ENCODE results near the gene ST6GALNAC3.

The ST6GALNAC3 gene

DNA sequence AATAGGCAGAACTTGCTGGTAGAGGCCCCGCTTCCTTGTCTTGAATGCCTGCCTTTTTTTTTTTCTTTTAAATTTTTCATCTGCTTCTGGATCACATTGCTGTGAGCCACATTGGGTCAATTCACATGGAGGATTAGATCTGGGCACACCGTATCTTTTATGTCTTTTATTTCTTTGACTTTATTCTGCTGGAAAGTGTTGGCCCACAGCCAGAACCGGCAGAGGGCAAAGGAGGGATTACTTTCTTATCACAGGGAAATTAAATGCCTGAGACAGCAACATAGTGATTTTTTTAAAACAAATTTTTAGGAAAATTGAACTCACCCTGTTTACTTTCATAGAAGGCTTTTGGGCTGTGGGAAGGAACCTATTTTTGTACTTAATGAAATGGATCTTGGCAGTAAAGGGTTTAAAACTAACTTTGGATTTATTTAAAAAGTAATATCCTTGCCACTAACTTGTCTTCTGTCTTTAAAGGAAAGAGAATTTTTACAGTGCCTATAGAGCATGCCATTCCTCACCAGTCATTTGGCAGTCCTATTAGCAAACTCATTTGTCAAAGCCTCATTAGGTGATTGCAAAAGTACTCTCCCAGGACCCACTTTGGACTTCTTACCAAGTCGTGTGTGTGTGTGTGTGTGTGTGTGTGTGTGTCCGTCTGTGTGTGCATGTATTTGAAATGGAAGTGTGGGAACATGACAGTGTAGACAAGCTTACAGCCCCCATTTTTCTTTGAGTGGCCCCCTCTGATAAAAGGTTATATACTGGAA lies 68.4 kb downstream of the ST6GALNAC3 start:
- Histone ChIP-seq H4K20me1 (ENCODE audit: insufficient read depth, low read length) (no peaks in the 10 kb centered on the region), H3K4me2 (ENCODE audit: low read length) (no peak overlapping the region), H3K36me3 (replicated peaks; ENCODE audit: low read depth, low read length) (no peaks in the 10 kb centered on the region), H2AFZ (ENCODE audit: low read depth, low read length) (no peak overlapping the region), H3K79me2 (ENCODE audit: low read length) (no peaks in the 10 kb centered on the region), H3K27ac (ENCODE audit: low read length) (no peak overlapping the region), H3K4me3 (ENCODE audit: low read length) (no peak overlapping the region), H3K9me3 (ENCODE audit: insufficient read depth, low read length) (no peaks in the 10 kb centered on the region), H3K9ac (ENCODE audit: low read length) (no peak overlapping the region), H3K27me3 (ENCODE audit: low read depth, low read length) (no peaks in the 10 kb centered on the region), H3K4me1 (ENCODE audit: low read length) (no peaks in the 10 kb centered on the region)
- no peak for TF ChIP-seq EZH2phosphoT487 (IDR thresholded peaks at IDR 0.05; ENCODE audit: low read depth)
- TF ChIP-seq, protein P1, sequence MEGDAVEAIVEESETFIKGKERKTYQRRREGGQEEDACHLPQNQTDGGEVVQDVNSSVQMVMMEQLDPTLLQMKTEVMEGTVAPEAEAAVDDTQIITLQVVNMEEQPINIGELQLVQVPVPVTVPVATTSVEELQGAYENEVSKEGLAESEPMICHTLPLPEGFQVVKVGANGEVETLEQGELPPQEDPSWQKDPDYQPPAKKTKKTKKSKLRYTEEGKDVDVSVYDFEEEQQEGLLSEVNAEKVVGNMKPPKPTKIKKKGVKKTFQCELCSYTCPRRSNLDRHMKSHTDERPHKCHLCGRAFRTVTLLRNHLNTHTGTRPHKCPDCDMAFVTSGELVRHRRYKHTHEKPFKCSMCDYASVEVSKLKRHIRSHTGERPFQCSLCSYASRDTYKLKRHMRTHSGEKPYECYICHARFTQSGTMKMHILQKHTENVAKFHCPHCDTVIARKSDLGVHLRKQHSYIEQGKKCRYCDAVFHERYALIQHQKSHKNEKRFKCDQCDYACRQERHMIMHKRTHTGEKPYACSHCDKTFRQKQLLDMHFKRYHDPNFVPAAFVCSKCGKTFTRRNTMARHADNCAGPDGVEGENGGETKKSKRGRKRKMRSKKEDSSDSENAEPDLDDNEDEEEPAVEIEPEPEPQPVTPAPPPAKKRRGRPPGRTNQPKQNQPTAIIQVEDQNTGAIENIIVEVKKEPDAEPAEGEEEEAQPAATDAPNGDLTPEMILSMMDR (IDR thresholded peaks at IDR 0.05; ENCODE audit: low read depth, low read length): no peak

DNA sequence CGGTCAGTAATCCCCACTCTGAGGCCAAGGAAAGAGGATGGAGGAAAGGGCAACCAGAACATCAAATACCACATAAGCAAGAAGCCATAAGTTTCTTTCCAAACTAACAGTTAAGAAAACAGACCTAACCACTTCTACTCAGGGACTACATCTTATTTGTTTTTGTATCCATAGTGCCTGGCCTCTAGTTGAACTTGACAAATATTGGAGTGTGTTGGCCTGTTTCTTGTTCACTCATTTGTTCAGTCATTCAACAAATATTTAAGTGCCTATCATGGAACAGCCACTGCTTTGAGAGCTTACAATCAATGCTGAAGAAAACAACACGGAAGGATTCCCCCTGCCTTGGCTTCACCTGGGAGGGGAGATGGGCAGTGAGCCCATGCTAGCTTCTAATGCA lies 69.7 kb downstream of the ST6GALNAC3 start:
- no peaks in the 10 kb centered on the region for H3K4me1 ChIP-seq (ENCODE audit: low read length)
- no peak overlapping the region for H2AFZ ChIP-seq (ENCODE audit: low read depth, low read length)
- no peak overlapping the region for H3K27ac ChIP-seq (ENCODE audit: low read length)
- TF ChIP-seq EZH2phosphoT487 (IDR thresholded peaks at IDR 0.05; ENCODE audit: low read depth): no peak
- TF ChIP-seq, protein P1 (IDR thresholded peaks at IDR 0.05; ENCODE audit: low read depth, low read length): no peak
- H3K9ac ChIP-seq (ENCODE audit: low read length): no peak overlapping the region
- H3K4me2 ChIP-seq (ENCODE audit: low read length): no peak overlapping the region
- no peaks in the 10 kb centered on the region for H3K79me2 ChIP-seq (ENCODE audit: low read length)
- no peaks in the 10 kb centered on the region for H4K20me1 ChIP-seq (ENCODE audit: insufficient read depth, low read length)
- H3K36me3 ChIP-seq (replicated peaks; ENCODE audit: low read depth, low read length): no peaks in the 10 kb centered on the region
- H3K4me3 ChIP-seq (ENCODE audit: low read length): no peak overlapping the region
- H3K27me3 ChIP-seq (ENCODE audit: low read depth, low read length): no peaks in the 10 kb centered on the region
- no peaks in the 10 kb centered on the region for H3K9me3 ChIP-seq (ENCODE audit: insufficient read depth, low read length)

DNA sequence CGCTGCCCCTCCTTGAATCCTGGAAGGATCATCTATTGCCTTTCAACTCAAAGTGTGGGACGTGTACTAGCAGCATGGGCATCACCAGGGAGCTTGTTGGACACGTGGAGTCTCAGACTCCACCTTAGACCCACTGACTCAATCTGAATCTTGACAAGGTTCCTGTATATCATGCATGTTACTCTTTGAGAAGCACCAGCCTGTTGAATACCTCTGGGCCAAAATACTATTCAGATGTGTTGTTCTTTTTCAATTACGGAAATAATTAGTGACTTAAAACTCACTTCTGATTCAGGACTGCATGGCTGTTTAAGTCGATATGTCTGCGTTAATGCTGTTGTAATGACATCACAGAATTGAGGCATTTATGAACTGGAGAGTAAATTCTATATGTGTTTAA lies 70.8 kb downstream of the ST6GALNAC3 start:
- Histone ChIP-seq H3K4me1 (ENCODE audit: low read length) (no peaks in the 10 kb centered on the region), H3K27ac (ENCODE audit: low read length) (no peak overlapping the region), H3K4me3 (ENCODE audit: low read length) (no peak overlapping the region), H3K4me2 (ENCODE audit: low read length) (no peak overlapping the region), H3K79me2 (ENCODE audit: low read length) (no peaks in the 10 kb centered on the region), H3K9ac (ENCODE audit: low read length) (no peak overlapping the region), H4K20me1 (ENCODE audit: insufficient read depth, low read length) (no peaks in the 10 kb centered on the region), H3K36me3 (replicated peaks; ENCODE audit: low read depth, low read length) (no peaks in the 10 kb centered on the region), H3K27me3 (ENCODE audit: low read depth, low read length) (no peaks in the 10 kb centered on the region), H3K9me3 (ENCODE audit: insufficient read depth, low read length) (no peaks in the 10 kb centered on the region), H2AFZ (ENCODE audit: low read depth, low read length) (no peak overlapping the region)
- TF ChIP-seq, protein P1 (IDR thresholded peaks at IDR 0.05; ENCODE audit: low read depth, low read length): no peak
- TF ChIP-seq EZH2phosphoT487 (IDR thresholded peaks at IDR 0.05; ENCODE audit: low read depth): no peak

DNA sequence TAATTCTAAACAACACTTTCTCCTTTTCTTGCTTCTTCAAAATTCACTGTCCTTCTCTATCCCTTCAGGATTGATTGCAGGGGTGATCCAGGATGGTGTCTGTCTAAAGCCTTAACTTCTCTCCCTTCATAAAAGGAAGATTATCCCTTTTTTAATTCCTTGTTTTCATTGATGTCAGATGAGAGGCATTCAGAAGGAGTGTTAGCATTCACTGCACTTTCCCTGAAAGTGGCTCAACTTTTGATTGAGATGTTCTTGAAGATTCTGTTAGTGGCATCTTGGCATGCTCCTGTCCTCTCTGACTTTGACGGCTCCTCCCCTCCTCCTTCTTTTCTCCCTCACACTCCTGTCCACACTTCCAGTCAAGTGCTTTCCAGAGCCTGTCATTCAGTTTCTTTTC lies 71.6 kb downstream of the ST6GALNAC3 start:
- no peaks in the 10 kb centered on the region for H4K20me1 ChIP-seq (ENCODE audit: insufficient read depth, low read length)
- no peaks in the 10 kb centered on the region for H3K9me3 ChIP-seq (ENCODE audit: insufficient read depth, low read length)
- no peak overlapping the region for H3K9ac ChIP-seq (ENCODE audit: low read length)
- H3K36me3 ChIP-seq (replicated peaks; ENCODE audit: low read depth, low read length): no peaks in the 10 kb centered on the region
- H3K79me2 ChIP-seq (ENCODE audit: low read length): no peaks in the 10 kb centered on the region
- TF ChIP-seq, protein P1 (IDR thresholded peaks at IDR 0.05; ENCODE audit: low read depth, low read length): no peak
- no peak for TF ChIP-seq EZH2phosphoT487 (IDR thresholded peaks at IDR 0.05; ENCODE audit: low read depth)
- H3K27me3 ChIP-seq (ENCODE audit: low read depth, low read length): no peaks in the 10 kb centered on the region
- no peak overlapping the region for H3K27ac ChIP-seq (ENCODE audit: low read length)
- H3K4me1 ChIP-seq (ENCODE audit: low read length): no peaks in the 10 kb centered on the region
- no peak overlapping the region for H2AFZ ChIP-seq (ENCODE audit: low read depth, low read length)
- no peak overlapping the region for H3K4me2 ChIP-seq (ENCODE audit: low read length)
- H3K4me3 ChIP-seq (ENCODE audit: low read length): no peak overlapping the region
